ENCODE measurements around the gene PTPN7.
"Not testable (repeated sequence)": the region's sequence is repeated elsewhere in the genome, so short reads cannot be mapped to it uniquely, and the experiment has no call there.

Gene PTPN7

GRCh38 chr1:202160377-202160940 lies at the start of gene PTPN7:
Gene PTPN7, minus strand, starts transcription at chr1:202160602. Its CDS starts 1,200 bp downstream, at chr1:202159402.
- peak; percentile 65 for DNase-seq

- DNase-seq = no peak
Measured at GRCh38 chr1:202208351-202208857, 48.0 kb upstream of the PTPN7 start.

- DNase-seq = no peak
Measured at GRCh38 chr1:202207292-202207691, 46.9 kb upstream of the PTPN7 start.

- no peak for DNase-seq
Measured at GRCh38 chr1:202205523-202206190, 45.3 kb upstream of the PTPN7 start.

- no peak for DNase-seq
Measured at GRCh38 chr1:202204065-202204464, 43.7 kb upstream of the PTPN7 start.

GRCh38 chr1:202203238-202204039 lies 43.0 kb upstream of the PTPN7 start:
- peak; percentile 38 for DNase-seq

GRCh38 chr1:202202500-202203168 lies 42.2 kb upstream of the PTPN7 start:
- no peak for DNase-seq

GRCh38 chr1:202201971-202202370 lies 41.6 kb upstream of the PTPN7 start:
- DNase-seq = no peak

- DNase-seq = no peak
Measured at GRCh38 chr1:202201266-202201665, 40.9 kb upstream of the PTPN7 start.

- no peak for DNase-seq
Measured at GRCh38 chr1:202200669-202201068, 40.3 kb upstream of the PTPN7 start.

GRCh38 chr1:202200112-202200548 lies 39.7 kb upstream of the PTPN7 start:
- no peak for DNase-seq

GRCh38 chr1:202199040-202199889 lies 38.9 kb upstream of the PTPN7 start:
- DNase-seq = no peak

- no peak for DNase-seq
Measured at GRCh38 chr1:202198366-202198724, 37.9 kb upstream of the PTPN7 start.

- no peak for DNase-seq
Measured at GRCh38 chr1:202197653-202198365, 37.4 kb upstream of the PTPN7 start.

- no peak for DNase-seq
Measured at GRCh38 chr1:202194328-202194648, 33.9 kb upstream of the PTPN7 start.

- DNase-seq = no peak
Measured at GRCh38 chr1:202193614-202194327, 33.4 kb upstream of the PTPN7 start, which contains the start of gene LGR6. Gene LGR6, plus strand, starts transcription at chr1:202193799. Its CDS starts 191 bp downstream, at chr1:202193990.

- no peak for DNase-seq
Measured at GRCh38 chr1:202192770-202193613, 32.6 kb upstream of the PTPN7 start.

GRCh38 chr1:202191391-202191790 lies 31.0 kb upstream of the PTPN7 start:
- not testable (repeated sequence) for DNase-seq

GRCh38 chr1:202189918-202190715 lies 29.7 kb upstream of the PTPN7 start:
- DNase-seq = no peak
